ENCODE data around the gene TSPAN17.

DNA sequence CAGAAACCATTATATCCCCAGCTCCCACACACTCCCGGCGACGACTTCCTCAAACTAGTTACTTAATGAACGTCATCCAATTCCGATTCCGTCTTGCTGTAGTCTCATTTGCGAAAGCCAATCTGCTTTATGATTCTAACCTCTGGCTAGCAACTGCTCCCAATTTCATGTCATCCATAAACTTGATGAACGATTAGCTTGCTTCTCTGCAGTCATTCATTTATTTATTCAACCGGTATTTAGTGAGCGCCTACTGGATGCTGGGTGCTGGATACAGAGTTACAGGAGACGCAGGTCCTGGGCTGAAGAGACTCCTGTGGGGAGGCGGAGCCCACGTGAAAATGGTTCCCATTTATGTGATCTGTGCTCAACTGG lies 46.2 kb downstream of the TSPAN17 start:
- TF ChIP-seq POLR2AphosphoS5 (IDR thresholded peaks at IDR 0.05; ENCODE audit: low read depth), result no peak
- TF ChIP-seq EZH2 (IDR thresholded peaks at IDR 0.05; ENCODE audit: low read depth, unreplicated experiment), result no peak
- no peak for TF ChIP-seq CTCF (conservative IDR thresholded peaks at IDR 0.05; ENCODE audit: low read depth in 2 of 2)
- TF ChIP-seq, protein P1, sequence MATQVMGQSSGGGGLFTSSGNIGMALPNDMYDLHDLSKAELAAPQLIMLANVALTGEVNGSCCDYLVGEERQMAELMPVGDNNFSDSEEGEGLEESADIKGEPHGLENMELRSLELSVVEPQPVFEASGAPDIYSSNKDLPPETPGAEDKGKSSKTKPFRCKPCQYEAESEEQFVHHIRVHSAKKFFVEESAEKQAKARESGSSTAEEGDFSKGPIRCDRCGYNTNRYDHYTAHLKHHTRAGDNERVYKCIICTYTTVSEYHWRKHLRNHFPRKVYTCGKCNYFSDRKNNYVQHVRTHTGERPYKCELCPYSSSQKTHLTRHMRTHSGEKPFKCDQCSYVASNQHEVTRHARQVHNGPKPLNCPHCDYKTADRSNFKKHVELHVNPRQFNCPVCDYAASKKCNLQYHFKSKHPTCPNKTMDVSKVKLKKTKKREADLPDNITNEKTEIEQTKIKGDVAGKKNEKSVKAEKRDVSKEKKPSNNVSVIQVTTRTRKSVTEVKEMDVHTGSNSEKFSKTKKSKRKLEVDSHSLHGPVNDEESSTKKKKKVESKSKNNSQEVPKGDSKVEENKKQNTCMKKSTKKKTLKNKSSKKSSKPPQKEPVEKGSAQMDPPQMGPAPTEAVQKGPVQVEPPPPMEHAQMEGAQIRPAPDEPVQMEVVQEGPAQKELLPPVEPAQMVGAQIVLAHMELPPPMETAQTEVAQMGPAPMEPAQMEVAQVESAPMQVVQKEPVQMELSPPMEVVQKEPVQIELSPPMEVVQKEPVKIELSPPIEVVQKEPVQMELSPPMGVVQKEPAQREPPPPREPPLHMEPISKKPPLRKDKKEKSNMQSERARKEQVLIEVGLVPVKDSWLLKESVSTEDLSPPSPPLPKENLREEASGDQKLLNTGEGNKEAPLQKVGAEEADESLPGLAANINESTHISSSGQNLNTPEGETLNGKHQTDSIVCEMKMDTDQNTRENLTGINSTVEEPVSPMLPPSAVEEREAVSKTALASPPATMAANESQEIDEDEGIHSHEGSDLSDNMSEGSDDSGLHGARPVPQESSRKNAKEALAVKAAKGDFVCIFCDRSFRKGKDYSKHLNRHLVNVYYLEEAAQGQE (IDR thresholded peaks at IDR 0.05; ENCODE audit: unreplicated experiment), result no peak
- TF ChIP-seq CREB1 (CRISPR knock-in tag; IDR thresholded peaks at IDR 0.05; ENCODE audit: low read depth), result no peak
- no peak for TF ChIP-seq JUNB (IDR thresholded peaks at IDR 0.05; ENCODE audit: unreplicated experiment)
- TF ChIP-seq EZH2phosphoT487 (IDR thresholded peaks at IDR 0.05; ENCODE audit: unreplicated experiment), result no peak
- no peak for TF ChIP-seq ZNF114 (CRISPR knock-in tag; IDR thresholded peaks at IDR 0.05)
- no peak for TF ChIP-seq ZNF462 (CRISPR knock-in tag; IDR thresholded peaks at IDR 0.05)
- no peak for TF ChIP-seq NANOG (IDR thresholded peaks at IDR 0.05; ENCODE audit: borderline replicate concordance)
- TF ChIP-seq ETS1 (IDR thresholded peaks at IDR 0.05), result no peak
- TF ChIP-seq ZNF331 (CRISPR knock-in tag; IDR thresholded peaks at IDR 0.05; ENCODE audit: low read depth), result no peak
